DMS114 treated with DMSO at 0.1 percent for 48 hours (cell line): Measurements from ENCODE around the gene RPL13.
A peak's percentile ranks its signal among the peaks of the same experiment; 100 is the strongest.

Experiments used
- DNase-seq: peaks from one replicate; lab custom pipeline; 2025; ENCODE audit not compliant: unreplicated experiment; lab: John Stamatoyannopoulos, UW

Gene RPL13

GRCh38 chr16:89560378-89561141, at the start of gene RPL13:
Gene RPL13 (plus strand): TSS chr16:89560682. CDS start chr16:89560960, 278 bp downstream.
- DNase-seq, result peak; percentile 90

GRCh38 chr16:89511374-89511773, 49.1 kb upstream of the RPL13 start:
- DNase-seq, result no peak

- DNase-seq, result no peak
These were observed 48.0 kb upstream of the RPL13 start for GRCh38 chr16:89512453-89512852.

- no peak for DNase-seq
These were observed 43.4 kb upstream of the RPL13 start for GRCh38 chr16:89517128-89517527.

- no peak for DNase-seq
These were observed 40.6 kb upstream of the RPL13 start for GRCh38 chr16:89519881-89520280.

- DNase-seq, result no peak
These were observed 38.2 kb upstream of the RPL13 start for GRCh38 chr16:89522287-89522686.

GRCh38 chr16:89523680-89524344, 36.7 kb upstream of the RPL13 start:
- DNase-seq, result no peak

GRCh38 chr16:89525146-89525913, 35.2 kb upstream of the RPL13 start:
- DNase-seq, result no peak

GRCh38 chr16:89529097-89529496, 31.4 kb upstream of the RPL13 start:
- DNase-seq, result no peak

- DNase-seq, result no peak
These were observed 29.8 kb upstream of the RPL13 start for GRCh38 chr16:89530401-89531381.

GRCh38 chr16:89531821-89532526, 28.5 kb upstream of the RPL13 start:
- no peak for DNase-seq

GRCh38 chr16:89534252-89534756, 26.2 kb upstream of the RPL13 start:
- DNase-seq, result no peak

GRCh38 chr16:89536371-89536770, 24.1 kb upstream of the RPL13 start:
- no peak for DNase-seq

GRCh38 chr16:89536886-89537548, 23.5 kb upstream of the RPL13 start:
- no peak for DNase-seq

- DNase-seq, result no peak
These were observed 22.9 kb upstream of the RPL13 start for GRCh38 chr16:89537549-89537925.

GRCh38 chr16:89538286-89538685, 22.2 kb upstream of the RPL13 start:
- no peak for DNase-seq

GRCh38 chr16:89540557-89540956, 19.9 kb upstream of the RPL13 start:
- DNase-seq, result no peak

- no peak for DNase-seq
These were observed 18.7 kb upstream of the RPL13 start for GRCh38 chr16:89541792-89542191.

- no peak for DNase-seq
These were observed 16.4 kb upstream of the RPL13 start for GRCh38 chr16:89544113-89544512.
